ENCODE data around the gene ERFE.

Gene ERFE

DNA sequence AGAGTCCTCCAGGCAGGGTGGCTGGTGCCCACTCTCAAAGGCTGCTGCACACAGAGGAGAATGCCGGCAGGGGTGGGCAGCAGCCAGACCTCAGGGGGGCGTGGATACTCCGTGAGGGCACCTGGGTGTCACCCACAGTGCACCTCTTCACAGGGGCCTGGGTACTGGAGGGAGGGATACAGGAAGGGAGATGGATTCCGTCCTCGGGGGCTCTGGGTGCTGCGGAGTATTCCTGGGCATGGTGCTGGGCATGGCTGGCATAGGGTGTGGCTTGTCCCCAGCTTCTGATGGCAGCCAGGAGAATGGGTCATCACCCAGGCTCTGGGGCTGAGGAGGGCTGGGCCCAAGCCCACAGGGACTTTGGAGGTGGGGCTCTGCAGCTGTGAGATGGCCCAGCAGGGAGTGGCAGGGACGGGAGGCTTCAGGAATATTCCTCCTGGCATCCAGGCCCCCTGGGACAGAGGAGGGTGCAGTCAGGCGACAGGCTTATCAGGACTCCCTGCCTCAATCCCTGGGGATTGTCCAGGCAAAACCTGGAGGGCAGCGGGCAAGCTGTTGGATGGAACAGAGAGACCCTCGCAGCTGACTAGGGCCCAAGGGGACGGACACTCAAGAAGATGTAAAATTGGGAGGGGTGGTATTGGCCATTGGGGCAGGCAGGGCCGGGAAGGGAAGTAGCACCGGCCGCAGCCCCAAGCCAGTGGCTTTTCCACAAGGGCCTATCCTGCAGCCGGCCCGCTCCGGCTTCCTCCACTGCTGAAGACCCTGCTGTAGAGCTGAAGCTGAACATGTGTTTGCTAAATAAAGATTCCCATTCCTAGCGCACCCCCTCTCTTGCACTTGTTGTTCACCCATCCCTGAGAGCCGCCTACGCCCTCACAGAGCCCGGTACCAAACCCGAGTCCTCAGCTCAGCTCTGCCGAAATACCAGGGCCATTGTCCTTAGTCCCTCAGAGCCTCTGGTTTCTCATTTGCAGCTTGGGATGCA lies 26.0 kb upstream of the ERFE start:
- H3K4me1 ChIP-seq (ENCODE audit: control insufficient read depth in 1 of 2, insufficient read depth in 2 of 2, low read length in 2 of 2) = no peaks in the 10 kb centered on the region
- H3K27me3 ChIP-seq (ENCODE audit: control insufficient read depth in 1 of 2, insufficient read depth in 2 of 2, low read length in 2 of 2) = no peaks in the 10 kb centered on the region
- no peak overlapping the region for H3K9ac ChIP-seq (ENCODE audit: low read depth in 1 of 2, low read length in 2 of 2)
- no peaks in the 10 kb centered on the region for H3K9me3 ChIP-seq (ENCODE audit: control insufficient read depth in 1 of 2, low read length in 2 of 2)
- H3K4me3 ChIP-seq (ENCODE audit: low read depth in 1 of 2, low read length in 2 of 2) = no peak overlapping the region
- no peaks in the 10 kb centered on the region for H3K36me3 ChIP-seq (ENCODE audit: control insufficient read depth in 1 of 2, insufficient read depth in 2 of 2, low read length in 2 of 2)
- no peak overlapping the region for H3K27ac ChIP-seq (ENCODE audit: low read depth, low read length)

DNA sequence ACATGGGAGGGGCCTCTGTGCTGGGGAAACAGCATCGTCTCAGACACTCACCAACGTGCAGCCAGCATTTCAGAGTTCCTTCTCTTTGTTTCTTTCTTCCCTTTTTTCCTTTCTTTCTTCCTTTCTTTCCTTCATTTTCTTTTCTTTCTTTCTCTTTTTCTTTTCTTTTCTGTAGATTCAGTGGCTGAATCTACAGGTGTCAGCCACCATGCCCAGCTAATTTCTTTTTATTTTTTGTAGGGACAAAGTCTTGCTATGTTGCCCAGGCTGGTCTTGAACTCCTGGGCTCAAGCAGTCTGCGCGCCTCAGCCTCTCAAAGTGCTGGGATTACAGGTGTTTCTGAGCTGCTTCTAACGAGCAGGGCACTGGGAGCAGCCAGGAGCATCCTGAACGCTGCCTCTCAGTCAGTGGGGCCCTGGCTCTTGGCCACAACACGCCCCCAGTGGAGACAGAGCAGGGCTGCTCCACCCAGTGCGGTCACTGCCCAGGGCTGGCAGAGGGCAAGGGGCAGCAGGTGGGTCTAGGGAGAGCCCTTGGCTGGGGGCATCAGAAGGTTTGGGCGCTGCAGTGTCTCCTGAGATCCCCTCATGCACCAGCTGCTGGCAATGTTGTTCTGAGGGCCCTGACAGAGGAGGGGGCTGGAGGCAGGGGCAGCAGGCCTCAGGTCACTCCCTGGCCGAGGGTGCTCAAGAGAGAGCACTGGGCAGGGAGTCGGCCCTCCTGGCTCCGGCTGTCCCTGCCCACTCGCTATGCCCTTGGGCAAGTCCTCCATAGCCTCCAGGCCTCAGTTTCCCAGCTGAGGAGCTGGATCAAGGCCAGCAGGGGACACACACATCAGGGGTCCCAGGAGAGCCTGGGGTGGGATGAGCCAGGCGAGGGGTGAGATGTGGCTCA lies 25.0 kb upstream of the ERFE start:
- no peaks in the 10 kb centered on the region for H3K9me3 ChIP-seq (ENCODE audit: control insufficient read depth in 1 of 2, low read length in 2 of 2)
- no peak overlapping the region for H3K4me3 ChIP-seq (ENCODE audit: low read depth in 1 of 2, low read length in 2 of 2)
- H3K27ac ChIP-seq (ENCODE audit: low read depth, low read length) = no peak overlapping the region
- no peak overlapping the region for H3K9ac ChIP-seq (ENCODE audit: low read depth in 1 of 2, low read length in 2 of 2)
- H3K27me3 ChIP-seq (ENCODE audit: control insufficient read depth in 1 of 2, insufficient read depth in 2 of 2, low read length in 2 of 2) = no peaks in the 10 kb centered on the region
- H3K36me3 ChIP-seq (ENCODE audit: control insufficient read depth in 1 of 2, insufficient read depth in 2 of 2, low read length in 2 of 2) = no peaks in the 10 kb centered on the region
- no peaks in the 10 kb centered on the region for H3K4me1 ChIP-seq (ENCODE audit: control insufficient read depth in 1 of 2, insufficient read depth in 2 of 2, low read length in 2 of 2)

DNA sequence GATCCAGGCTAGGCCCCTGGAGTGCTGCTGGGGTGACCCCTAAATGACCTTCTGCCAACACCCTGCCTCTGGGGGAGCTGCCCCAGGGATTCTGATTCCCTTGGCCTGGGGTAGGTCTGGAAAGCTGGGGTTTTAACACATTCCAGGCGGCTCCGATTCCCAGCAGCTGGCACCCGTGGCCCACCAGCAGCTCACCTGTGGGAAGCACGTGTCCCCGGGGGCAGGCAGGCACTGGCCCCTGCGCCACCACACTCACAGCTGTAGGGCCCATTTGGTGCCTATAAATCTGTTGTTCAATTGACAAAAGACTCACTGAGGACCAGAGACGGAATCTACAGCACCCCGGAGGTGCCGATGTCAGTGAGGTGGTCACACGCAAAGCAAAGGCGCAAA lies 24.4 kb upstream of the ERFE start:
- H3K36me3 ChIP-seq (ENCODE audit: control insufficient read depth in 1 of 2, insufficient read depth in 2 of 2, low read length in 2 of 2) = no peaks in the 10 kb centered on the region
- H3K4me3 ChIP-seq (ENCODE audit: low read depth in 1 of 2, low read length in 2 of 2) = no peak overlapping the region
- no peaks in the 10 kb centered on the region for H3K9me3 ChIP-seq (ENCODE audit: control insufficient read depth in 1 of 2, low read length in 2 of 2)
- peaks cover 0 to 1% of the 10 kb centered on the region in 2 donors for H3K4me1 ChIP-seq (ENCODE audit: control insufficient read depth in 1 of 2, insufficient read depth in 2 of 2, low read length in 2 of 2)
- no peaks in the 10 kb centered on the region for H3K27me3 ChIP-seq (ENCODE audit: control insufficient read depth in 1 of 2, insufficient read depth in 2 of 2, low read length in 2 of 2)
- H3K27ac ChIP-seq (ENCODE audit: low read depth, low read length) = no peak overlapping the region
- no peak overlapping the region for H3K9ac ChIP-seq (ENCODE audit: low read depth in 1 of 2, low read length in 2 of 2)

DNA sequence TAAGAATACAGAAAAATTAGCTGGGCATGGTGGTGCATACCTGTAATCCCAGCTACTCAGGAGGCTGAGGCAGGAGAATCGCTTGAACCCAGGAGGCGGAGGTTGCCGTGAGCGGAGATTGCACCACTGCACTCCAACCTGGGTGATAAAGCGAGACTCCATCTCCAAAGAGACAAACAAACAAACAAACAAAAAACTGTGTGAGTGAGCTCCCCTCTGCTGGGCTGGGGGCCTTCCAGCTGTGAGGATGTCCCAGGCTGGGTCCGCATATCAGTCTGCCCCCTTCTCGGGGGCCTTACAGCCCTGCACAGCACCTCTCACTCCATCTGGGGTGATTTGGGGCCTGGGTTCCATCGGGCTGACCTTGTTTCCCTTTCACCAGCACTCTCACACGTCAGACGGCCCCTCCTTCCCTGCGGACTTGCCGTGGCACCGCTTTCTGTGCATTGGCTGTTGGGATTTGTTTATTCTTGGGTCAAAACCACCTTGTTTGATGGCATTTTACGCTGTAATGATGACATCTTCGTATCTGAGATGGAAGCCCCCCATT lies 23.1 kb upstream of the ERFE start:
- Histone ChIP-seq H3K27ac (ENCODE audit: low read depth, low read length) (no peak overlapping the region), H3K4me3 (ENCODE audit: low read depth in 1 of 2, low read length in 2 of 2) (no peak overlapping the region), H3K4me1 (ENCODE audit: control insufficient read depth in 1 of 2, insufficient read depth in 2 of 2, low read length in 2 of 2) (peaks cover 0 to 7% of the 10 kb centered on the region in 2 donors), H3K27me3 (ENCODE audit: control insufficient read depth in 1 of 2, insufficient read depth in 2 of 2, low read length in 2 of 2) (no peaks in the 10 kb centered on the region), H3K36me3 (ENCODE audit: control insufficient read depth in 1 of 2, insufficient read depth in 2 of 2, low read length in 2 of 2) (no peaks in the 10 kb centered on the region), H3K9me3 (ENCODE audit: control insufficient read depth in 1 of 2, low read length in 2 of 2) (no peaks in the 10 kb centered on the region), H3K9ac (ENCODE audit: low read depth in 1 of 2, low read length in 2 of 2) (no peak overlapping the region)

DNA sequence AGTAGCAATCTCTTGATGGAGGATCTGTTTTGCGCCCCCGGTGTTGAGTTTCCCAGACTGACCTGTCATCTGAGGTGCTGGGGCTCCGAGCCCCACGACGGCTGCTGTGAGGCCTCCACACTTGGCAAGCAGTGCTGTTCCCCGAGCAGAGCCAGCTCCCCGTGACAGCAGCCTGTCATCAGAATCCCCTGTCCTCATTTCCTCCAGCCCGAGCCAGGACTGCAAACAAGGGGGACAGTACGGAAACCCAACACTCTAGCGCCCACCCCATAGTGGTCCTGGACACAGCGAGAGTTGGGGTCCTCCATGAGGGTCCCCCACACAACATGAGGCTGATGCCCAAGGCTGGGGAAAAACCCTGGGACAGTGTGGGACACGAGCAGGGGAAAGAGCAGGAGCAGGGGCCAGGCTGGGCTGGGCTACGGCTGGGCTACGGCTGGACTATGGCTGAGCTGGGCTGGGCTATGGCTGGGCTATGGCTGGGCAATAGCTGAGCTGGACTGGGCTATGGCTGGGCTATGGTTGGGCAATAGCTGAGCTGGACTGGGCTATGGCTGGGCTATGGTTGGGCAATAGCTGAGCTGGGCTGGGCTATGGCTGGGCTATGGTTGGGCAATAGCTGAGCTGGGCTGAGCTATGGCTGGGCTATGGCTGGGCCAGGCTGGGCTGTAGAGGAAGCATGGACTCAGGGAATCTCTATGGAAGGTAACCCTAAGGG lies 21.8 kb upstream of the ERFE start:
- H3K9me3 ChIP-seq (ENCODE audit: control insufficient read depth in 1 of 2, low read length in 2 of 2) = no peaks in the 10 kb centered on the region
- H3K4me3 ChIP-seq (ENCODE audit: low read depth in 1 of 2, low read length in 2 of 2) = no peak overlapping the region
- H3K36me3 ChIP-seq (ENCODE audit: control insufficient read depth in 1 of 2, insufficient read depth in 2 of 2, low read length in 2 of 2) = no peaks in the 10 kb centered on the region
- H3K4me1 ChIP-seq (ENCODE audit: control insufficient read depth in 1 of 2, insufficient read depth in 2 of 2, low read length in 2 of 2) = peaks cover 7 to 20% of the 10 kb centered on the region in 2 donors
- H3K9ac ChIP-seq (ENCODE audit: low read depth in 1 of 2, low read length in 2 of 2) = no peak overlapping the region
- no peaks in the 10 kb centered on the region for H3K27me3 ChIP-seq (ENCODE audit: control insufficient read depth in 1 of 2, insufficient read depth in 2 of 2, low read length in 2 of 2)
- H3K27ac ChIP-seq (ENCODE audit: low read depth, low read length) = no peak overlapping the region

DNA sequence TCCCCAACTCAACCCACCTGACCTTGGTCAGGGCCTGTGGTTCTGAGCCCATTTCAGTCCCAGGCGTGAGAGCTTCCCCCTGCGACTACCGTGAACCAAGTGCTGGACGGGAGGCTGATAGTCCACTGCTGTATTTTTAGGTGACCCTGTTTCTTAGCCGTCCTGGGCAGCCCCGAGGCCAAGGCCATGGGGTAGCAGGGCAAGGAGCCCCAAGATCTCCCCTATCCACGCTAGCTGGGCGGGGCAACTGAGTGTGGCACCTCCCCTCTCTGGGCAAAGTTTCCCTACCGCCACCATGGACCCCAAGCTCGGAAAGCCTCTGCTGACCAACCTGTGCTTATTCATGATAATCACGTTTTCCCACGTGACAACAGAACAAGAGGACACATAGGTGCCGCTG lies 20.9 kb upstream of the ERFE start:
- Histone ChIP-seq H3K36me3 (ENCODE audit: control insufficient read depth in 1 of 2, insufficient read depth in 2 of 2, low read length in 2 of 2) (no peaks in the 10 kb centered on the region), H3K4me1 (ENCODE audit: control insufficient read depth in 1 of 2, insufficient read depth in 2 of 2, low read length in 2 of 2) (peaks cover 15 to 29% of the 10 kb centered on the region in 2 donors), H3K9me3 (ENCODE audit: control insufficient read depth in 1 of 2, low read length in 2 of 2) (no peaks in the 10 kb centered on the region)

DNA sequence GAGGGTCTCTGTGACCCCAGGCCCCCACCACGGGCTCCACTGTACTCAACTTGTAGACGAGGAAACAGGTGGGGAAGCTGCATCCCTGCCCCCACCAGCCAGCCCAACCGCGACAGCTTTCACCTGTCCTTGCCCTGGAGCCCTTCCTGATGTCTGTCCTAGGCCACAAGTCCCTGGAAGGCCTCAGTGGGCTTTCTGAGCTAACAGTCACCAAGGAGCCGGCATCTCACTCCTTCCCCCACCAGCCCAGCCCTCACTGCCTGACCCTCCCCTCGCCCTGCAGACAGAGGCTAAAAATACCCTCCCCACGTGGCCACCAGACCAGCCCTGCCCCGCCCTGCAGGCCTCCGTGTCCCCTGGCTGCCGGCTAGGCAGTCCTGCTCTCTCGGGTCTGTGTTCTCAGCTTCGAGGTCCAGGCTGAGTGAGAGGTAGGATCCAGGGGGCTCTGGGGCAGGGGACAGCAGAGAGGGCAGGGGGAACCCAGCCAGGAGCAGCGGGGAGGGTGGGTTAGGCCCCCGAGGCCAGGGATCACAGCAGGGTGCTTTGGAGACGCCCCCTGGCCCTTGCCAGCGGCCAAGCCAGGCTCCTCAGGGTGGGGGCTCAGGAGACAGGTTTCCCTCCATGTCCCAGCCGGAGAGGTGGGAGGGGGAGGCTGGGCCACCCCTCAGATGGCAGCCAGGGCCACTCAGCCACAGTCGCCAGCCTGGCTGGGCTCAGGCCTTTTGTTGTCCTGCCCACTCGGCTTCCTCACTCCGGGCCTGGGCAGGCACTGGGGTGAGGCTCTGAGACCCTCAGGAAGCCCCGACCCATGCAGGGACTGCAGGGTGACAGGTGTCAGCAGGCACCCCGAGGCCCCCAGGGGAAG lies 20.2 kb upstream of the ERFE start, which contains the start of gene KLHL30:
Gene KLHL30 (plus strand): TSS at position 338 of the 865 bp plus-strand sequence. CDS start 2,087 bp downstream, outside the sequence.
- H3K4me1 ChIP-seq (ENCODE audit: control insufficient read depth in 1 of 2, insufficient read depth in 2 of 2, low read length in 2 of 2) = peaks cover 17 to 34% of the 10 kb centered on the region in 2 donors
- no peak within 1 kb of the TSS for H3K9ac ChIP-seq (ENCODE audit: low read depth in 1 of 2, low read length in 2 of 2)
- no peak within 1 kb of the TSS for H3K4me3 ChIP-seq (ENCODE audit: low read depth in 1 of 2, low read length in 2 of 2)
- H3K9me3 ChIP-seq (ENCODE audit: control insufficient read depth in 1 of 2, low read length in 2 of 2) = no peaks in the 10 kb centered on the region
- no peak within 1 kb of the TSS for H3K27ac ChIP-seq (ENCODE audit: low read depth, low read length)
- no peaks in the 10 kb centered on the region for H3K36me3 ChIP-seq (ENCODE audit: control insufficient read depth in 1 of 2, insufficient read depth in 2 of 2, low read length in 2 of 2)
- no peaks in the 10 kb centered on the region for H3K27me3 ChIP-seq (ENCODE audit: control insufficient read depth in 1 of 2, insufficient read depth in 2 of 2, low read length in 2 of 2)

More for the DNA sequence above, 20.9 kb upstream of the ERFE start:
- H3K27me3 ChIP-seq (ENCODE audit: control insufficient read depth in 1 of 2, insufficient read depth in 2 of 2, low read length in 2 of 2) = no peaks in the 10 kb centered on the region
- H3K4me3 ChIP-seq (ENCODE audit: low read depth in 1 of 2, low read length in 2 of 2) = no peak overlapping the region
- H3K9ac ChIP-seq (ENCODE audit: low read depth in 1 of 2, low read length in 2 of 2) = no peak overlapping the region
- H3K27ac ChIP-seq (ENCODE audit: low read depth, low read length) = no peak overlapping the region

DNA sequence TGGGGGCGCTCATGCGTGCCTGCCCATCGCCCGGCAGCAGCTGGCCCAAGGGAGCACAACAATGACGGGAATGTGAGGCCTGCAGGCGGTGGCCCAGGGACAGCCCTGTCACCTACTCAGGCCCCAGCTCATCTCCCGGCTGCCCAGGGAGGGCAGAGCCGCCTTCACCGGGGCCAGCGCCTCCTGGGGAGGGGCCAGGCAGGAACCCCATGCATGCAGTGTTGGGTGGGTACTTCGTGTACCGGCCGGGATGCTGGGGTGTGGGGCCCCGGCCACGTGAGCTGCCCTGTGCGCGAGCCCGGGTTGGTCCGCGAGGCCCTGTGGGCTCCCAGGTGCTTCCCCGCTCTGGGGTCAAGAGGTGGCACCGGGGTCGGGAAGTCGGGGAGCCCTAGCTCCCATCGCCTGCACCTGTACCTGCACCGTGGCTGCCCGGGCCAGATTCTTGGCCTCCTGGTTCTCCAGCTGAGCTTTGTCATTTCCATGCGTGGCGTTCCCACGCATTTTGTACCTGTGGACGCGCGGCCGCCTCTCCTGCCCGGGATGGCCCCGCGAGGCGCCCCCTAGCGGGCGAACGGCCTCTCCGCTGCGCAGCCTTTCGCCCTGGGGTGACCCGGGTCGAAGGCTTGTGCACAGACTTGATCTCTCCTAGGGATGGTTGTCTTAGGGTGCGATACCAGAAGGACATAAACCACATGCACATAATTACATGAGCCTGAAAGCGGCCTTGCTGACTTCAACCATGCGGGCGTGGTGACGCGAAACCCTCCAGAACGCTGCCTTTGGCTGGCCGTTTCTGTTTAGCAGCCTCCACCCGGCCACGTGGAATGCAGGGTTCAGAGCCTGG lies 19.4 kb upstream of the ERFE start:
- no peaks in the 10 kb centered on the region for H3K9me3 ChIP-seq (ENCODE audit: control insufficient read depth in 1 of 2, low read length in 2 of 2)
- H3K27ac ChIP-seq (ENCODE audit: low read depth, low read length) = no peak overlapping the region
- peaks cover 22 to 38% of the 10 kb centered on the region in 2 donors for H3K4me1 ChIP-seq (ENCODE audit: control insufficient read depth in 1 of 2, insufficient read depth in 2 of 2, low read length in 2 of 2)
- H3K9ac ChIP-seq (ENCODE audit: low read depth in 1 of 2, low read length in 2 of 2) = no peak overlapping the region
- no peaks in the 10 kb centered on the region for H3K36me3 ChIP-seq (ENCODE audit: control insufficient read depth in 1 of 2, insufficient read depth in 2 of 2, low read length in 2 of 2)
- no peaks in the 10 kb centered on the region for H3K27me3 ChIP-seq (ENCODE audit: control insufficient read depth in 1 of 2, insufficient read depth in 2 of 2, low read length in 2 of 2)
- no peak overlapping the region for H3K4me3 ChIP-seq (ENCODE audit: low read depth in 1 of 2, low read length in 2 of 2)
